B cell (primary cell): ENCODE results near the gene SERGEF. TPM values are rescaled to one million over a fixed set of nuclear protein-coding genes. Genes with fewer than 3 reads are reported as not detected.

Experiments
- ATAC-seq: fragments of 200-7000 bp; cut with Tn5 transposase; one replicate; pipeline ENCODE4 v1.10.0; 2021; ENCODE audit warnings: low read depth, mild to moderate bottlenecking, moderate number of reproducible peaks, moderate library complexity
- CTCF ChIA-PET: fragments of 350-600 bp; sonication (Branson Sonifier 250); formaldehyde crosslinking; loops from one replicate; lab custom pipeline; 2021; ENCODE audit warnings: antibody characterized with exemption, inconsistent platforms; lab: Charles Lee
- POLR2A ChIA-PET: fragments of 350-600 bp; sonication (Branson Sonifier 250); formaldehyde crosslinking; loops from one replicate; lab custom pipeline; 2021; ENCODE audit warnings: antibody characterized with exemption; lab: Charles Lee
- DNase-seq: peaks from one replicate; pipeline ENCODE4 v3.0.0; 2013
- H2AFZ ChIP-seq: 2 replicates; pipeline ENCODE4 v1.6.1; 2012; ENCODE audit warnings: mild to moderate bottlenecking, low read depth, low read length; ENCODE audit not compliant: insufficient read depth, poor library complexity, severe bottlenecking
- H3K27ac ChIP-seq, 2 donors: 1 replicate in 1 of 2; 2 replicates in 1 of 2; pipeline ENCODE4 v1.5.1; 2012 to 2013; ENCODE audit warnings: low read length in 2 of 2, mild to moderate bottlenecking in 2 of 2, moderate library complexity in 1 of 2
- H3K27me3 ChIP-seq, 4 experiments: fragments of 200-600 bp in 1 of 4; sonication (generic) in 1 of 4; replicated peaks in 1 of 4; 1 replicate in 2 of 4; 2 replicates in 2 of 4; pipeline versions ENCODE4 v1.6.1 to v1.7.0; 2013 to 2016; ENCODE audit warnings: low read length in 3 of 4, mild to moderate bottlenecking in 2 of 4, mixed read lengths in 1 of 4, moderate library complexity in 1 of 4; ENCODE audit not compliant: insufficient read depth in 4 of 4, control insufficient read depth in 3 of 4; ENCODE audit errors: control extremely low read depth in 1 of 4
- H3K36me3 ChIP-seq, 2 experiments: replicated peaks in 1 of 2; 1 replicate in 1 of 2; 2 replicates in 1 of 2; pipeline versions ENCODE4 v1.6.1 to v1.7.1; 2013; ENCODE audit warnings: low read length in 1 of 2; ENCODE audit not compliant: insufficient read depth in 2 of 2, control insufficient read depth in 1 of 2; ENCODE audit errors: control extremely low read depth in 1 of 2, extremely low read depth in 1 of 2
- H3K4me1 ChIP-seq, 2 donors: fragments of 200-600 bp in 1 of 2; sonication (generic) in 1 of 2; 1 replicate in 1 of 2; 2 replicates in 1 of 2; pipeline versions ENCODE4 v1.5.1 to v1.6.1; 2013 to 2017; ENCODE audit warnings: low read length in 2 of 2; ENCODE audit not compliant: control insufficient read depth in 2 of 2, insufficient read depth in 2 of 2
- H3K4me2 ChIP-seq: replicated peaks from 2 replicates; pipeline ENCODE3; 2012; ENCODE audit warnings: mild to moderate bottlenecking, low read depth, low read length; ENCODE audit not compliant: poor library complexity, severe bottlenecking
- H3K4me3 ChIP-seq, 5 experiments: fragments of 200-600 bp in 1 of 5; sonication (generic) in 1 of 5; 1 replicate in 3 of 5; 2 replicates in 2 of 5; pipeline versions ENCODE4 v1.5.1 to v1.7.0; 2011 to 2016; ENCODE audit warnings: low read length in 4 of 5, mild to moderate bottlenecking in 4 of 5, low read depth in 2 of 5, control low read depth in 1 of 5, moderate library complexity in 1 of 5; ENCODE audit not compliant: insufficient read depth in 1 of 5; ENCODE audit errors: control extremely low read depth in 1 of 5, extremely low read depth in 1 of 5
- H3K79me2 ChIP-seq: fragments of 200-600 bp; sonication (generic); one replicate; pipeline ENCODE4 v1.6.0; 2016; ENCODE audit warnings: low read length; ENCODE audit not compliant: control insufficient read depth, insufficient read depth
- H3K9ac ChIP-seq: fragments of 200-600 bp; sonication (generic); 2 replicates; pipeline ENCODE4 v1.6.1; 2017; ENCODE audit warnings: mild to moderate bottlenecking, low read length, moderate library complexity
- H3K9me3 ChIP-seq, 3 donors: one replicate each; pipeline versions ENCODE4 v1.6.1 to v1.7.1; 2013; ENCODE audit warnings: low read length in 2 of 3; ENCODE audit not compliant: control insufficient read depth in 2 of 3, insufficient read depth in 1 of 3; ENCODE audit errors: control extremely low read depth in 1 of 3
- H4K20me1 ChIP-seq: 2 replicates; pipeline ENCODE4 v1.6.0; 2012; ENCODE audit warnings: mild to moderate bottlenecking, low read length; ENCODE audit not compliant: insufficient read depth, control insufficient read depth, poor library complexity, severe bottlenecking
- H3K27ac Mint-ChIP-seq: one replicate; pipeline ENCODE4 v1.8.0; 2021; ENCODE audit warnings: mixed read lengths
- H3K27me3 Mint-ChIP-seq: one replicate; pipeline ENCODE4 v1.8.0; 2021; ENCODE audit warnings: mixed read lengths
- H3K4me1 Mint-ChIP-seq: one replicate; pipeline ENCODE4 v1.8.0; 2021; ENCODE audit warnings: mixed read lengths
- H3K4me3 Mint-ChIP-seq: one replicate; pipeline ENCODE4 v1.8.0; 2021; ENCODE audit warnings: mixed read lengths
- H3K9me3 Mint-ChIP-seq: one replicate; pipeline ENCODE4 v1.8.0; 2022; ENCODE audit warnings: mixed read lengths; ENCODE audit not compliant: insufficient read depth
- CTCF ChIP-seq: fragments of 200-600 bp; IDR thresholded peaks from one replicate; pipeline ENCODE4 v1.8.0; 2022; ENCODE audit warnings: antibody characterized with exemption, mild to moderate bottlenecking
- EZH2 ChIP-seq: IDR thresholded peaks from 2 replicates; pipeline ENCODE4 v1.6.1; 2012; ENCODE audit warnings: borderline replicate concordance, low read depth, mild to moderate bottlenecking, moderate library complexity, low read length; ENCODE audit not compliant: insufficient read depth, poor library complexity, severe bottlenecking
- WGBS: methylation state at CpG from one replicate; pipeline ENCODE4 v1.1.5; 2013; ENCODE audit warnings: missing lambda C conversion rate; ENCODE audit not compliant: insufficient coverage; 5-methylcytosine and 5-hydroxymethylcytosine counted together
- intact Hi-C: fragments of 100-400 bp; cut with micrococcal nuclease; formaldehyde crosslinking; loops from one replicate; pipeline ENCODE4 v1.10.0; 2022
- polyA plus RNA-seq: library from polyadenylated mRNA; depleted of rRNA; stranded (reverse); fragments of >200 nt; gene quantifications from 2 replicates; pipeline ENCODE4 v1.2.3, GENCODE V29; 2012
- total RNA-seq, 2 donors: library from RNA; stranded (reverse); fragments of 120-200 nt in 1 of 2; gene quantifications; 1 replicate in 1 of 2; 2 replicates in 1 of 2; pipeline versions ENCODE4 v1.2.3 to v1.2.4, GENCODE V29; 2013 to 2022

The SERGEF gene
- total and polyA plus RNA-seq, 2 donors (not counting 1 experiment from before 2014, with no cell fraction given) = 24.2 to 54.3 TPM

- no peak overlapping the region for H3K27ac ChIP-seq
- WGBS = 97% methylated on average over 3 of the region's 4 CpGs
- ChIA-PET POLR2A (no interaction called here), CTCF (no interaction called here)
- no peak overlapping the region for H3K4me2 ChIP-seq
- H3K4me3 ChIP-seq = no peak overlapping the region
- ATAC-seq = no peak
- Mint-ChIP-seq H3K9me3 (no peaks in the 10 kb centered on the region), H3K27me3 (no peaks in the 10 kb centered on the region), H3K4me1 (no peaks in the 10 kb centered on the region), H3K27ac (no peak overlapping the region), H3K4me3 (no peak overlapping the region)
- H3K9me3 ChIP-seq = no peaks in the 10 kb centered on the region
- no peaks in the 10 kb centered on the region for H3K27me3 ChIP-seq
- no peaks in the 10 kb centered on the region for H3K4me1 ChIP-seq
- TF ChIP-seq EZH2 (no peak), CTCF (no peak)
- H4K20me1 ChIP-seq = no peaks in the 10 kb centered on the region
- H3K79me2 ChIP-seq = no peaks in the 10 kb centered on the region
- DNase-seq = no peak
- H2AFZ ChIP-seq = no peak overlapping the region
- no peaks in the 10 kb centered on the region for H3K36me3 ChIP-seq
- no peak overlapping the region for H3K9ac ChIP-seq
- intact Hi-C loops = no loop called here
Measured at GRCh38 chr11:17807034-17807433, 205.8 kb downstream of the SERGEF start.

GRCh38 chr11:17805873-17806272 lies 207.0 kb downstream of the SERGEF start:
- CTCF ChIA-PET = no interaction called here

More at GRCh38 chr11:17805873-17806272, 207.0 kb downstream of the SERGEF start:
- Mint-ChIP-seq H3K9me3 (no peaks in the 10 kb centered on the region), H3K4me3 (no peak overlapping the region), H3K4me1 (no peaks in the 10 kb centered on the region), H3K27me3 (no peaks in the 10 kb centered on the region), H3K27ac (no peak overlapping the region)
- Histone ChIP-seq H4K20me1 (no peaks in the 10 kb centered on the region), H3K4me3 (no peak overlapping the region), H3K9ac (no peak overlapping the region), H3K36me3 (no peaks in the 10 kb centered on the region), H3K4me1 (no peaks in the 10 kb centered on the region), H3K4me2 (no peak overlapping the region), H3K79me2 (no peaks in the 10 kb centered on the region), H3K27me3 (no peaks in the 10 kb centered on the region), H2AFZ (no peak overlapping the region), H3K9me3 (no peaks in the 10 kb centered on the region), H3K27ac (no peak overlapping the region)
- intact Hi-C loops = no loop called here
- no CpG with 5 or more reads among the region's 1 CpG for WGBS
- TF ChIP-seq EZH2 = no peak
- TF ChIP-seq CTCF = no peak
- DNase-seq (no peak), ATAC-seq (no peak)
- POLR2A ChIA-PET = no interaction called here
